Tibial nerve (tissue), 4 donors: ENCODE results near the gene MYO5A. TPM values are rescaled to one million over a fixed set of nuclear protein-coding genes. Genes with fewer than 3 reads are reported as not detected.

Experiments used
- DNase-seq, 2 donors: peaks; one replicate each; pipeline ENCODE4 v3.0.0-alpha.2; 2019; ENCODE audit warnings: low spot score in 2 of 2
- H3K27ac ChIP-seq, 4 donors: fragments of 200-600 bp; sonication (generic) in 3 of 4; one replicate each; pipeline ENCODE4 v1.5.1; 2017 to 2019; ENCODE audit warnings: mild to moderate bottlenecking in 1 of 4
- H3K27me3 ChIP-seq, 2 donors: fragments of 200-600 bp; sonication (generic) in 1 of 2; one replicate each; pipeline versions ENCODE4 v1.5.1 to v1.6.0; 2017 to 2019
- H3K36me3 ChIP-seq, 3 donors: fragments of 200-600 bp; sonication (generic); one replicate each; pipeline ENCODE4 v1.5.1; 2018 to 2019
- H3K4me1 ChIP-seq, 4 donors: fragments of 200-600 bp; sonication (generic) in 3 of 4; one replicate each; pipeline ENCODE4 v1.5.1; 2017 to 2019
- H3K4me3 ChIP-seq, 4 donors: fragments of 200-600 bp; sonication (generic) in 3 of 4; one replicate each; pipeline ENCODE4 v1.5.1; 2017 to 2019; ENCODE audit warnings: mild to moderate bottlenecking in 1 of 4, moderate library complexity in 1 of 4
- H3K9me3 ChIP-seq, 4 donors: fragments of 200-600 bp; sonication (generic) in 3 of 4; one replicate each; pipeline ENCODE4 v1.5.1; 2017 to 2019
- CTCF ChIP-seq, 5 experiments: fragments of 200-600 bp in 3 of 5; fragments of 450-650 bp in 2 of 5; sonication (generic) in 3 of 5; IDR thresholded peaks; one replicate each; pipeline ENCODE4 v1.5.1; 2016 to 2019; ENCODE audit warnings: antibody characterized with exemption in 5 of 5, mild to moderate bottlenecking in 3 of 5, moderate library complexity in 2 of 5
- EP300 ChIP-seq, 2 donors: sonication (generic); formaldehyde crosslinking; IDR thresholded peaks; one replicate each; pipeline ENCODE4 v1.6.1; 2017; ENCODE audit warnings: antibody characterized with exemption in 2 of 2, mild to moderate bottlenecking in 1 of 2
- POLR2A ChIP-seq, 2 donors: fragments of 450-650 bp; IDR thresholded peaks; one replicate each; pipeline ENCODE4 v1.6.1; 2017; ENCODE audit warnings: antibody characterized with exemption in 2 of 2, mild to moderate bottlenecking in 2 of 2, moderate library complexity in 2 of 2
- WGBS, 2 donors: methylation state at CpG; one replicate each; pipeline ENCODE4 v1.1.5; 2018; 5-methylcytosine and 5-hydroxymethylcytosine counted together
- total RNA-seq, 4 donors: library from RNA; depleted of rRNA; stranded (reverse); fragments of >200 nt; gene quantifications; one replicate each; pipeline ENCODE4 v1.1.0, GENCODE V29; 2016

The MYO5A gene
- total RNA-seq, 4 donors from 2014 or later, result 38.7 to 101 (median 46.9) TPM

- Histone ChIP-seq H3K27ac (no peak overlapping the region), H3K9me3 (no peaks in the 10 kb centered on the region), H3K4me1 (peaks cover 0 to 8% (median 0%) of the 10 kb centered on the region in 4 donors), H3K4me3 (no peak overlapping the region), H3K36me3 (no peaks in the 10 kb centered on the region), H3K27me3 (no peaks in the 10 kb centered on the region)
- TF ChIP-seq CTCF (IDR thresholded peaks at IDR 0.05) (no peak), POLR2A (IDR thresholded peaks at IDR 0.05) (no peak), EP300 (IDR thresholded peaks at IDR 0.05) (no peak)
- DNase-seq, result no peak
These were observed 30.0 kb downstream of the MYO5A start for GRCh38 chr15:52498706-52499105.

- H3K27me3 ChIP-seq, result no peaks in the 10 kb centered on the region
- H3K4me3 ChIP-seq, result no peak overlapping the region
- no peak for TF ChIP-seq EP300 (IDR thresholded peaks at IDR 0.05)
- no peak for TF ChIP-seq POLR2A (IDR thresholded peaks at IDR 0.05)
- no peak for TF ChIP-seq CTCF (IDR thresholded peaks at IDR 0.05)
- no peaks in the 10 kb centered on the region for H3K9me3 ChIP-seq
- 91 to 93% methylated on average over 6 of the region's 6 CpGs for WGBS, 2 donors
- peaks cover 0 to 8% (median 0%) of the 10 kb centered on the region in 4 donors for H3K4me1 ChIP-seq
- no peaks in the 10 kb centered on the region for H3K36me3 ChIP-seq
- no peak overlapping the region for H3K27ac ChIP-seq
- DNase-seq, result no peak
These were observed 31.8 kb downstream of the MYO5A start for GRCh38 chr15:52496776-52497470.

GRCh38 chr15:52496175-52496574 is 32.5 kb downstream of the MYO5A start:
- H3K4me3 ChIP-seq, result no peak overlapping the region
- DNase-seq, result no peak
- H3K27ac ChIP-seq, result no peak overlapping the region
- H3K36me3 ChIP-seq, result no peaks in the 10 kb centered on the region
- H3K27me3 ChIP-seq, result no peaks in the 10 kb centered on the region
- WGBS, 2 donors, result 57 to 59% methylated on average over 4 of the region's 4 CpGs
- H3K4me1 ChIP-seq, result peaks cover 0 to 15% (median 0%) of the 10 kb centered on the region in 4 donors
- no peaks in the 10 kb centered on the region for H3K9me3 ChIP-seq
- TF ChIP-seq EP300 (IDR thresholded peaks at IDR 0.05) (no peak), CTCF (IDR thresholded peaks at IDR 0.05) (no peak), POLR2A (IDR thresholded peaks at IDR 0.05) (no peak)

- Histone ChIP-seq H3K27ac (no peak overlapping the region), H3K4me3 (no peak overlapping the region), H3K27me3 (no peaks in the 10 kb centered on the region), H3K9me3 (no peaks in the 10 kb centered on the region), H3K4me1 (peaks cover 0 to 17% (median 0%) of the 10 kb centered on the region in 4 donors), H3K36me3 (no peaks in the 10 kb centered on the region)
- no peak for TF ChIP-seq EP300 (IDR thresholded peaks at IDR 0.05)
- TF ChIP-seq CTCF (IDR thresholded peaks at IDR 0.05), result no peak
- no peak for TF ChIP-seq POLR2A (IDR thresholded peaks at IDR 0.05)
- no peak for DNase-seq
These were observed 33.6 kb downstream of the MYO5A start for GRCh38 chr15:52495125-52495524.

GRCh38 chr15:52493968-52494367 is 34.7 kb downstream of the MYO5A start:
- H3K27ac ChIP-seq, result no peak overlapping the region
- DNase-seq, result no peak
- H3K9me3 ChIP-seq, result no peaks in the 10 kb centered on the region
- 89 to 94% methylated on average over 3 of the region's 3 CpGs for WGBS, 2 donors
- H3K4me1 ChIP-seq, result peaks cover 0 to 22% (median 0%) of the 10 kb centered on the region in 4 donors
- H3K36me3 ChIP-seq, result no peaks in the 10 kb centered on the region
- no peaks in the 10 kb centered on the region for H3K27me3 ChIP-seq
- TF ChIP-seq POLR2A (IDR thresholded peaks at IDR 0.05), result no peak
- TF ChIP-seq EP300 (IDR thresholded peaks at IDR 0.05), result no peak
- no peak for TF ChIP-seq CTCF (IDR thresholded peaks at IDR 0.05)
- no peak overlapping the region for H3K4me3 ChIP-seq
